K562 (cell line): ENCODE measurements around the gene C1D. TPM values are rescaled to one million over a fixed set of nuclear protein-coding genes. Genes with fewer than 3 reads are reported as not detected.

ENCODE experiments used
- AFF1 ChIP-seq, 2 experiments: fragments of 450-650 bp; IDR thresholded peaks; 2 replicates each; pipeline ENCODE4 v1.6.1; 2018; ENCODE audit warnings: mild to moderate bottlenecking in 2 of 2, low read depth in 1 of 2; ENCODE audit not compliant: partially characterized antibody in 2 of 2
- ARNT ChIP-seq, 2 experiments: fragments of 450-650 bp; IDR thresholded peaks; 2 replicates each; pipeline ENCODE4 v1.6.1; 2016; ENCODE audit warnings: mild to moderate bottlenecking in 1 of 2
- E2F6 ChIP-seq, 2 experiments: IDR thresholded peaks; 2 replicates each; pipeline ENCODE4 v1.6.1; 2011; ENCODE audit warnings: borderline replicate concordance in 1 of 2, control low read depth in 1 of 2, low read depth in 1 of 2, low read length in 1 of 2, mild to moderate bottlenecking in 1 of 2, mixed read lengths in 1 of 2, moderate library complexity in 1 of 2; ENCODE audit not compliant: insufficient read depth in 1 of 2, insufficient read length in 1 of 2, poor library complexity in 1 of 2, severe bottlenecking in 1 of 2; ENCODE audit errors: extremely low read depth in 1 of 2
- ELF2 ChIP-seq: fragments of 250-450 bp; sonication (Bioruptor Pico); IDR thresholded peaks from 2 replicates; pipeline ENCODE4 v1.5.0; 2021; ENCODE audit warnings: mild to moderate bottlenecking
- FOXM1 ChIP-seq, 2 experiments: fragments of 450-650 bp in 1 of 2; sonication (generic) in 1 of 2; formaldehyde crosslinking in 1 of 2; IDR thresholded peaks; 2 replicates each; pipeline versions ENCODE4 v1.6.1 to v1.9.0; 2017 to 2022; ENCODE audit warnings: low read depth in 2 of 2, mild to moderate bottlenecking in 2 of 2, missing genetic modification reagents in 1 of 2, moderate library complexity in 1 of 2
- HCFC1 ChIP-seq: IDR thresholded peaks from 2 replicates; pipeline ENCODE4 v1.6.1; 2012; ENCODE audit warnings: low read depth, low read length, improper control_type of control experiment
- HNRNPLL ChIP-seq: fragments of 200-400 bp; formaldehyde crosslinking; IDR thresholded peaks from 2 replicates; pipeline ENCODE4 v1.6.1; 2017; ENCODE audit warnings: low read length, low read depth, mild to moderate bottlenecking; ENCODE audit not compliant: poor library complexity, severe bottlenecking
- KAT2B ChIP-seq: IDR thresholded peaks from one replicate; pipeline ENCODE4 v1.6.1; 2012; ENCODE audit warnings: low read depth, mild to moderate bottlenecking, control low read depth, inconsistent platforms, low read length, moderate library complexity
- L3MBTL2 ChIP-seq: fragments of 450-650 bp; IDR thresholded peaks from 2 replicates; pipeline ENCODE4 v1.6.1; 2016; ENCODE audit warnings: mild to moderate bottlenecking, moderate library complexity
- LEF1 ChIP-seq: fragments of 450-650 bp; IDR thresholded peaks from 2 replicates; pipeline ENCODE4 v1.6.1; 2016; ENCODE audit warnings: mild to moderate bottlenecking
- NEUROD1 ChIP-seq: fragments of 150-350 bp; IDR thresholded peaks from 2 replicates; pipeline ENCODE4 v1.6.1; 2014; ENCODE audit warnings: borderline replicate concordance, low read length, low read depth; ENCODE audit not compliant: partially characterized antibody
- PHF21A ChIP-seq: fragments of 450-650 bp; IDR thresholded peaks from 2 replicates; pipeline ENCODE4 v1.6.1; 2017; ENCODE audit warnings: low read depth, borderline replicate concordance
- POLR3G ChIP-seq: IDR thresholded peaks from 2 replicates; pipeline ENCODE4 v1.6.1; 2011; ENCODE audit not compliant: insufficient read length, insufficient replicate concordance; ENCODE audit errors: extremely low read depth
- RBM17 ChIP-seq: fragments of 200-400 bp; formaldehyde crosslinking; IDR thresholded peaks from 2 replicates; pipeline ENCODE4 v1.6.1; 2017; ENCODE audit warnings: low read depth, mild to moderate bottlenecking, low read length, borderline replicate concordance
- SIRT6 ChIP-seq: IDR thresholded peaks from one replicate; pipeline ENCODE4 v1.6.1; 2012; ENCODE audit warnings: low read depth, mild to moderate bottlenecking, control low read depth, inconsistent platforms, low read length, moderate library complexity
- SNRNP70 ChIP-seq: fragments of 200-400 bp; formaldehyde crosslinking; optimal IDR thresholded peaks from 2 replicates; pipeline ENCODE3; 2017; ENCODE audit warnings: low read depth, low read length
- STAT5A ChIP-seq: IDR thresholded peaks from 2 replicates; pipeline ENCODE4 v1.6.1; 2012; ENCODE audit warnings: low read length, inconsistent platforms, borderline replicate concordance
- TEAD1 ChIP-seq, 2 experiments: fragments of 450-650 bp in 1 of 2; sonication (generic) in 1 of 2; formaldehyde crosslinking; IDR thresholded peaks; 2 replicates each; pipeline versions ENCODE4 v1.4.0 to v1.8.0; 2020 to 2022; ENCODE audit warnings: mild to moderate bottlenecking in 2 of 2, missing genetic modification reagents in 1 of 2
- ZBTB1 ChIP-seq: sonication (generic); formaldehyde crosslinking; IDR thresholded peaks from 2 replicates; pipeline ENCODE4 v1.8.1; 2023; ENCODE audit warnings: missing genetic modification reagents, low read depth, mild to moderate bottlenecking, borderline replicate concordance
- ZKSCAN3 ChIP-seq: fragments of 250-450 bp; sonication (Bioruptor Pico); IDR thresholded peaks from 2 replicates; pipeline ENCODE4 v1.4.0; 2020
- ZNF561 ChIP-seq: fragments of 450-650 bp; formaldehyde crosslinking; conservative IDR thresholded peaks from 2 replicates; pipeline ENCODE4 v1.4.0; 2020; ENCODE audit warnings: mild to moderate bottlenecking, moderate library complexity
- ZNF586 ChIP-seq: fragments of 450-650 bp; formaldehyde crosslinking; conservative IDR thresholded peaks from 2 replicates; pipeline ENCODE4 v1.4.0; 2020; ENCODE audit warnings: mild to moderate bottlenecking, moderate library complexity
- ZNF778 ChIP-seq: fragments of 450-650 bp; formaldehyde crosslinking; IDR thresholded peaks from 2 replicates; pipeline ENCODE4 v1.4.0; 2020; ENCODE audit warnings: mild to moderate bottlenecking, moderate library complexity
- polyA plus RNA-seq, 8 experiments: library from polyadenylated mRNA; depleted of rRNA in 4 of 8; stranded (reverse) in 5 of 8; unstranded in 3 of 8; fragments of >200 nt; fragmentation: Nextera tagmentation in 2 of 8; fragmentation: Illumina TruSeq in 1 of 8; extraction: Ambion mirVana in 2 of 8; extraction: Trizol in 1 of 8; gene quantifications; 2 replicates each; pipeline versions ENCODE4 v1.2.1 to v1.2.3, GENCODE V29; 2011 to 2014; ENCODE audit warnings: inconsistent platforms in 1 of 8, missing spikeins in 1 of 8
- total RNA-seq, 7 experiments: library from RNA; depleted of rRNA in 6 of 7; stranded (reverse); fragments of >200 nt in 6 of 7; fragmentation: Illumina TruSeq in 2 of 7; extraction: Trizol in 2 of 7; gene quantifications; 2 replicates each; pipeline versions ENCODE4 v1.2.1 to v1.2.3, GENCODE V29; 2011 to 2021; ENCODE audit warnings: low replicate concordance in 1 of 7

The C1D gene
- total and polyA plus RNA-seq, 9 of the 15 experiments (the other 6 are each of a cell fraction or from before 2014, with no cell fraction given) = 33.2 to 123 (median 56.5) TPM

GRCh38 chr2:68062680-68063387, at the start of gene C1D (continued):
- TF ChIP-seq E2F6 (IDR thresholded peaks at IDR 0.05; ENCODE audit: borderline replicate concordance in 1 of 2, extremely low read depth in 1 of 2, insufficient read depth in 1 of 2, insufficient read length in 1 of 2, low read depth in 1 of 2, low read length in 1 of 2, poor library complexity in 1 of 2, severe bottlenecking in 1 of 2) = peak in 1 of 2 experiments; percentile 16
- no peak for TF ChIP-seq FOXM1 (IDR thresholded peaks at IDR 0.05; ENCODE audit: low read depth)
- no peak for TF ChIP-seq FOXM1 (CRISPR knock-in tag; IDR thresholded peaks at IDR 0.05; ENCODE audit: low read depth)
- peak in 1 of 2 experiments; percentile 67 for TF ChIP-seq AFF1 (IDR thresholded peaks at IDR 0.05; ENCODE audit: low read depth in 1 of 2, partially characterized antibody in 2 of 2)
- no peak for TF ChIP-seq ZNF778 (CRISPR knock-in tag)
- no peak for TF ChIP-seq ZKSCAN3 (CRISPR knock-in tag)
- no peak for TF ChIP-seq ZNF586 (CRISPR knock-in tag)
- peak; percentile 12; the same call in 1 of the 2 replicates for TF ChIP-seq STAT5A
- no peak for TF ChIP-seq ZNF561 (CRISPR knock-in tag)
- TF ChIP-seq PHF21A = no peak
- no peak for TF ChIP-seq SIRT6
- TF ChIP-seq LEF1 = no peak
- no peak for TF ChIP-seq POLR3G
- no peak for TF ChIP-seq L3MBTL2
- no peak for TF ChIP-seq KAT2B
- TF ChIP-seq RBM17 = no peak
- peak; percentile 88 for TF ChIP-seq HCFC1
- TF ChIP-seq TEAD1 (CRISPR knock-in tag; IDR thresholded peaks at IDR 0.05) = 0 out of 4 replicates have a peak, but pooled peaks of 1 of the 2 experiments have one; percentile 36
- TF ChIP-seq SNRNP70 = no peak
- no peak for TF ChIP-seq NEUROD1
- TF ChIP-seq ARNT (IDR thresholded peaks at IDR 0.05) = peak in 1 of 2 experiments; percentile 62; a peak in 1 of 4 replicates
- no peak for TF ChIP-seq HNRNPLL
- TF ChIP-seq ZBTB1 = no peak
- TF ChIP-seq ELF2 = peak; percentile 72
